ENCODE measurements around the gene MAT2B. TPM values are rescaled to one million over a fixed set of nuclear protein-coding genes. Genes with fewer than 3 reads are reported as not detected.

Gene MAT2B
- total and polyA plus RNA-seq, 2 of the 13 experiments (the other 11 are each of a cell fraction or from before 2014, with no cell fraction given), result 20.2 to 37.1 TPM

- ATAC-seq, result no peak
- intact Hi-C loops (cut with micrococcal nuclease; ENCODE audit: unreplicated experiment) (no loop called here), in situ Hi-C loops (cut with HindIII; ENCODE audit: extremely low pct_ligation_motif_present, low pct_unique_long_range_greater_than_20kb) (no loop called here)
- Histone ChIP-seq H3K36me3 (replicated peaks in 1 of 2; ENCODE audit: control insufficient read depth in 1 of 2, insufficient read depth in 2 of 2, low read length in 2 of 2) (peaks cover 7 to 34% of the 10 kb centered on the region in 2 experiments), H4K20me1 (ENCODE audit: insufficient read depth, low read length) (no peaks in the 10 kb centered on the region), H3K9ac (ENCODE audit: insufficient read depth, low read depth, low read length) (no peak overlapping the region), H3K4me2 (ENCODE audit: low read depth, low read length) (no peak overlapping the region), H3K4me1 (ENCODE audit: insufficient read depth, low read length) (no peaks in the 10 kb centered on the region), H2AFZ (ENCODE audit: low read length) (no peak overlapping the region), H3K4me3 (replicated peaks in 1 of 3; ENCODE audit: insufficient read depth in 1 of 3, low read depth in 2 of 3, low read length in 3 of 3) (no peak overlapping the region), H3K27ac (ENCODE audit: extremely low read length, insufficient read depth, low read length) (no peak overlapping the region), H3K9me3 (ENCODE audit: low read length) (no peaks in the 10 kb centered on the region), H3K27me3 (ENCODE audit: control insufficient read depth in 1 of 2, insufficient read depth in 2 of 2, low read length in 2 of 2) (no peaks in the 10 kb centered on the region), H3K79me2 (ENCODE audit: insufficient read depth, low read length) (no peaks in the 10 kb centered on the region)
- ChIA-PET CTCF (ENCODE audit: low intra/inter-chr PET ratio, low total read pairs) (no interaction called here), POLR2A (no interaction called here)
- no peak for DNase-seq (ENCODE audit: low spot score)
- TF ChIP-seq ZNF619 (CRISPR knock-in tag; IDR thresholded peaks at IDR 0.05) (no peak), KMT2A (CRISPR knock-in tag; IDR thresholded peaks at IDR 0.05) (no peak)
- 100% methylated on average over 1 of the region's 1 CpG for WGBS (ENCODE audit: low lambda C conversion rate)
- no peak for FAIRE-seq
- BruUV-seq (replicated peaks), result no TSS peak
Measured at GRCh38 chr5:163478982-163479271, 26.5 kb upstream of the MAT2B start.

DNA sequence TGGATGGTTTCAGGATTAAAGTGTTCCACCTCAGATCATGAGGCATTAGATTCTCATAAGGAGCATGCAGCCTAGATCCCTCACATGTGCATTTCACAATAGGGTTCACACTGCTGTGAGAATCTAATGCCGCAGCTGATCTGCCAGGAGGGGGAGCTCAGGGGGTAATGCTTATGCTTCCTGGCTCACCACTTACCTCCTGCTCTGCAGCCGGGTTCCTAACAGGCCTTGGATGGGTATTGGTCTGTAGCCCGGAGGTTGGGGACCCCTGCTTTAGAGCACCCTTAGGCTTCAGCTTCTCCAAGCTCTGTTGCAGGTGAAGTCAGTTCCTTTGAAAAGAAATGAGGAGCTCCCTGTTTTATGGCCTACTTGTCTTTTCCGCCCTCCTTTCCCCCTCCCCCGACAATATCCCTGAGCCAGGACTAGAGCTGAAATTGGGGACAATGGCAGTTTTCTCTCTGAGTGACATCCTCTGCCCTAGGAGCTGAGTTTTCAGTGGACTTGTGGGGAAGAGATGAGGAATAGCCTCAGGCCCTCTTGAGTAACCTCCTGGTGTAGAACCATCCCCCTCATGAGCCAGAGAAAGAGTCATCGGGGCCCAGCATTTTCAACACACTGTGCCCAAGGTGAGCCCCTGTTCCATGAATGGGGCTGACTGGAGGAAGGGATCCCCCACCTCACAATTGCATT lies 16.2 kb upstream of the MAT2B start:
- WGBS (ENCODE audit: low lambda C conversion rate), result 95% methylated on average over 5 of the region's 6 CpGs
- no peaks in the 10 kb centered on the region for H3K79me2 ChIP-seq (ENCODE audit: insufficient read depth, low read length)
- no peak overlapping the region for H3K4me2 ChIP-seq (ENCODE audit: low read depth, low read length)
- H3K4me3 ChIP-seq (replicated peaks in 1 of 3; ENCODE audit: insufficient read depth in 1 of 3, low read depth in 2 of 3, low read length in 3 of 3), result no peak overlapping the region
- no peak for TF ChIP-seq SALL1 (CRISPR knock-in tag; IDR thresholded peaks at IDR 0.05)
- TF ChIP-seq, protein P1, sequence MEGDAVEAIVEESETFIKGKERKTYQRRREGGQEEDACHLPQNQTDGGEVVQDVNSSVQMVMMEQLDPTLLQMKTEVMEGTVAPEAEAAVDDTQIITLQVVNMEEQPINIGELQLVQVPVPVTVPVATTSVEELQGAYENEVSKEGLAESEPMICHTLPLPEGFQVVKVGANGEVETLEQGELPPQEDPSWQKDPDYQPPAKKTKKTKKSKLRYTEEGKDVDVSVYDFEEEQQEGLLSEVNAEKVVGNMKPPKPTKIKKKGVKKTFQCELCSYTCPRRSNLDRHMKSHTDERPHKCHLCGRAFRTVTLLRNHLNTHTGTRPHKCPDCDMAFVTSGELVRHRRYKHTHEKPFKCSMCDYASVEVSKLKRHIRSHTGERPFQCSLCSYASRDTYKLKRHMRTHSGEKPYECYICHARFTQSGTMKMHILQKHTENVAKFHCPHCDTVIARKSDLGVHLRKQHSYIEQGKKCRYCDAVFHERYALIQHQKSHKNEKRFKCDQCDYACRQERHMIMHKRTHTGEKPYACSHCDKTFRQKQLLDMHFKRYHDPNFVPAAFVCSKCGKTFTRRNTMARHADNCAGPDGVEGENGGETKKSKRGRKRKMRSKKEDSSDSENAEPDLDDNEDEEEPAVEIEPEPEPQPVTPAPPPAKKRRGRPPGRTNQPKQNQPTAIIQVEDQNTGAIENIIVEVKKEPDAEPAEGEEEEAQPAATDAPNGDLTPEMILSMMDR (CRISPR knock-in tag; IDR thresholded peaks at IDR 0.05), result peak; percentile 57
- TF ChIP-seq ZNF577 (CRISPR knock-in tag; IDR thresholded peaks at IDR 0.05; ENCODE audit: borderline replicate concordance, low read depth), result no peak
- no peak for TF ChIP-seq SOX13 (IDR thresholded peaks at IDR 0.05)
- no peak for TF ChIP-seq SOX13 (CRISPR knock-in tag; conservative IDR thresholded peaks at IDR 0.05 in 1 of 2, IDR thresholded peaks at IDR 0.05 in 1 of 2)
- TF ChIP-seq PHF5A (CRISPR knock-in tag; IDR thresholded peaks at IDR 0.05; ENCODE audit: low read depth, unreplicated experiment), result no peak
- no peak for TF ChIP-seq MXI1 (IDR thresholded peaks at IDR 0.05; ENCODE audit: borderline replicate concordance, low read depth, low read length)
- TF ChIP-seq CEBPB (IDR thresholded peaks at IDR 0.05; ENCODE audit: borderline replicate concordance, low read depth, low read length), result peak; percentile 57; the same call in 1 of the 2 replicates
- peak; percentile 61 for TF ChIP-seq CEBPG (CRISPR knock-in tag; IDR thresholded peaks at IDR 0.05)
- peak; percentile 15; the same call in 1 of the 2 replicates for TF ChIP-seq STAG1 (CRISPR knock-in tag; IDR thresholded peaks at IDR 0.05)
- no peak for TF ChIP-seq ZNF232 (CRISPR knock-in tag; IDR thresholded peaks at IDR 0.05; ENCODE audit: borderline replicate concordance)
- no peaks in the 10 kb centered on the region for H3K4me1 ChIP-seq (ENCODE audit: insufficient read depth, low read length)
- no TSS peak for BruUV-seq (replicated peaks)
- H3K9me3 ChIP-seq (ENCODE audit: low read length), result no peaks in the 10 kb centered on the region
- H4K20me1 ChIP-seq (ENCODE audit: insufficient read depth, low read length), result no peaks in the 10 kb centered on the region
- H3K27ac ChIP-seq (ENCODE audit: extremely low read length, insufficient read depth, low read length), result no peak overlapping the region
- intact Hi-C loops (cut with micrococcal nuclease; ENCODE audit: unreplicated experiment), result loop anchor here (1.0 kb wide), 1 partner anchor 14 kb away; no protein-coding TSS in a partner anchor
- no peaks in the 10 kb centered on the region; a peak in 1 of 5 replicates for H3K27me3 ChIP-seq (ENCODE audit: control insufficient read depth in 1 of 2, insufficient read depth in 2 of 2, low read length in 2 of 2)
- no peak overlapping the region for H2AFZ ChIP-seq (ENCODE audit: low read length)
- in situ Hi-C loops (cut with HindIII; ENCODE audit: extremely low pct_ligation_motif_present, low pct_unique_long_range_greater_than_20kb), result no loop called here
- ChIA-PET CTCF (ENCODE audit: low intra/inter-chr PET ratio, low total read pairs) (interaction anchor here (1.3 kb wide), 1 partner anchor 14 kb away, joined by 4 read pairs; no protein-coding TSS in a partner anchor), POLR2A (interaction anchor here (1.1 to 1.8 kb wide), 3 partner anchors 9 to 52 kb away, joined by 3 to 4 read pairs (median 4); partner anchors contain the start of genes CCNG1 and MAT2B)
- FAIRE-seq (no peak), DNase-seq (ENCODE audit: low spot score) (peak; percentile 18), ATAC-seq (peak; percentile 93)
- H3K9ac ChIP-seq (ENCODE audit: insufficient read depth, low read depth, low read length), result no peak overlapping the region
- H3K36me3 ChIP-seq (replicated peaks in 1 of 2; ENCODE audit: control insufficient read depth in 1 of 2, insufficient read depth in 2 of 2, low read length in 2 of 2), result peaks cover 2 to 27% of the 10 kb centered on the region in 2 experiments; a peak in 4 of 5 replicates
